ENCODE data around the gene CTDSPL. TPM values are rescaled to one million over a fixed set of nuclear protein-coding genes. Genes with fewer than 3 reads are reported as not detected.

The CTDSPL gene
- total RNA-seq, 2 experiments from 2014 or later = 0.90 to 2.1 TPM

- H3K27ac Mint-ChIP-seq = peak overlapping the region; percentile 1
- no peaks in the 10 kb centered on the region for H3K9me3 Mint-ChIP-seq (ENCODE audit: insufficient read depth)
- ChIA-PET POLR2A (no interaction called here), CTCF (interaction anchor here (0.5 to 4.4 kb wide), 39 partner anchors 8 to 518 kb away, joined by 3 to 44 read pairs (median 4); partner anchors contain the start of gene DLEC1)
- peaks cover 2% of the 10 kb centered on the region for H3K27me3 Mint-ChIP-seq (ENCODE audit: low read depth)
- ATAC-seq (peak; percentile 97), DNase-seq (peak; percentile 82)
- H3K4me1 Mint-ChIP-seq (ENCODE audit: low read depth) = peaks cover 6% of the 10 kb centered on the region
- no peak overlapping the region for H3K4me3 Mint-ChIP-seq
- no peaks in the 10 kb centered on the region for H3K36me3 Mint-ChIP-seq (ENCODE audit: low read depth)
Measured at GRCh38 chr3:37974121-37975083, 112.7 kb downstream of the CTDSPL start.

DNA sequence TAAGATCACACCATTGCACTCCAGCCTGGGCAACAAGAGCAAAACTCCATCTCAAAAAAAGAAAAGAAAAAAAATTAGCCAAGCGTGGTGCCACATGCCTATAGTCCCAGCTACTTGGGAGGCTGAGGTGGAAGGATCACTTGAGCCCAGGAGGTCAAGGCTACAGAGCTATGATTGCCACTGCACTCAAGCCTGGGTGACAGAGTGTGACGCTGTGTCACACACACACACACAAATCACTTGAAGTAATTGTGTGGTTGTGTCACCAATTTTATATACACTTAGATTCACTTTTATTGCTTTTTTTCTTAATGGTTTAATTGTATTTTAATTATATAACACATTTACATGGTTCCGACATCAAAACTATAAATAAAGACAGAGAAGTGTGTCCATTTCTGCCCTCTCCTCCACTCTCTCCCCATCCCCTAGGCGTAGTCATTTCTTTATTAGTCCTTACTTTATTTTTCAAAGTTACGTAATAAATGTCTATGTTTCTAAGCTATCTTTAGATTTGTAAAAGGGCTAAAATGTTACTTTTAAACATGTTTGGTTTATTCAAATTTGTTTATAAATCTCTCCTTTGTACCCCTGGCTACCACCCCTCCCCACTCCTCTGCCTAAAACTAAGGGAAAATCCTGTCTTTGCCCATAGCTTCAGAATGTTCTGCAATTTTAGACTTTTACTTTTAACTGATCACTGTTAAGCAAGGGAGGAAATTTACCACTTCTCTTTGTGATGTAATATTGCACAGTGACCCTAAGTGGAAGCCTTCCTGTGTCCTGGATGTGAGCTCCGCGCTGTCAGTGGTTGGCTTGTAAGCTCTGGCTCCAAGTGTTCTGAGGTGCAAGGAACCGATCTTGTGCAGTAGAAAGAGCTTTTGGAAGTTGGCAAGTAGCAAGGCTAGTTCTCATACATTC is 118.1 kb downstream of the CTDSPL start:
- Mint-ChIP-seq H3K27me3 (ENCODE audit: low read depth) (peaks cover 9% of the 10 kb centered on the region), H3K4me3 (no peak overlapping the region), H3K9me3 (ENCODE audit: insufficient read depth) (no peaks in the 10 kb centered on the region), H3K4me1 (ENCODE audit: low read depth) (peaks cover 3% of the 10 kb centered on the region), H3K27ac (no peak overlapping the region), H3K36me3 (ENCODE audit: low read depth) (no peaks in the 10 kb centered on the region)
- DNase-seq = no peak
- CTCF ChIA-PET = interaction anchor here (0.8 to 1.5 kb wide), 5 partner anchors 12 to 124 kb away, joined by 3 to 11 read pairs (median 3); no protein-coding TSS in a partner anchor
- POLR2A ChIA-PET = interaction anchor here (0.6 kb wide), 3 partner anchors 69 to 318 kb away, joined by 3 read pairs; no protein-coding TSS in a partner anchor
- no peak for ATAC-seq

DNA sequence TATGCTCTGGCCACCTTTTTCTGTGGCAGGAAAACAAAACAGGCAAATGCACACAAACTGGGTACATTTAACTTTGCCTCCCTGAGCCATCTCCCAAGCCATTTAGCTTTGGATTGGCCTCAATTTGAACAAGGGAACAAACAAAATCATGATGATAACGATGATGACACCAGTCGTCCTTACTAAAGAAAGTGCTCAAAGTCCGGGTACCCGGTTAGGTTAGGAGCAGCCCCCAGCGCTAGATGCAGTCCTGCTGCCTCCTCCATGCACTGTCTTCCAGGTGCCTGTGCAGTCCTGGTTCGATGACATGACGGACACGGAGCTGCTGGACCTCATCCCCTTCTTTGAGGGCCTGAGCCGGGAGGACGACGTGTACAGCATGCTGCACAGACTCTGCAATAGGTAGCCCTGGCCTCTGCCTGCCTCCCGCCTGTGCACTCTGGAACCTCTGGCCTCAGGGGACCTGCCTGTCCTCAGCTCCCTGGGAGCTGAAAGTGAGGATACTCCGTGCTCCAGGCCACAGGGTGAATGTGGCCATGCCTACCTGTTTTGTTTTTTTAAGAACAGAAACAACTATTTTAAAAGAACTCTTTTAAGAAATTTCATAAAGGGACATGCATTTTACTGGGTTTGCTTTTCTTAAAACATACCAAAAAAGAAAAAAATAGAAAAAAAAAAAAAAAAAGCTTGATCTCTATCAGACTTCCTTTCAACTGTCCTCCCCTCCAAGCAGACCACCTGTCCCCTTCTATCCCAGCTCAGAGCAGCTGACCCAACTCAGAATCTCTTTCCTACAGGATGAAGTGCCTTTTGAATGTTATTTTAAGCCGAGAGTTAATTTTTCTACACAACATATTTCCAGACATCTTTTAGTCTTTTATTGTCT is 119.0 kb downstream of the CTDSPL start:
- Mint-ChIP-seq H3K27me3 (ENCODE audit: low read depth) (peaks cover 9% of the 10 kb centered on the region), H3K4me1 (ENCODE audit: low read depth) (no peaks in the 10 kb centered on the region), H3K9me3 (ENCODE audit: insufficient read depth) (no peaks in the 10 kb centered on the region), H3K27ac (no peak overlapping the region), H3K4me3 (no peak overlapping the region), H3K36me3 (ENCODE audit: low read depth) (no peaks in the 10 kb centered on the region)
- ATAC-seq = no peak
- DNase-seq = no peak
- POLR2A ChIA-PET = interaction anchor here (0.6 kb wide), 1 partner anchor 70 kb away, joined by 3 read pairs; no protein-coding TSS in a partner anchor
- CTCF ChIA-PET = interaction anchor here (0.8 to 1.5 kb wide), 4 partner anchors 13 to 125 kb away, joined by 3 to 11 read pairs (median 5); no protein-coding TSS in a partner anchor

GRCh38 chr3:37981348-37981664 is 119.6 kb downstream of the CTDSPL start:
- DNase-seq (no peak), ATAC-seq (no peak)
- no peaks in the 10 kb centered on the region for H3K36me3 Mint-ChIP-seq (ENCODE audit: low read depth)
- H3K4me3 Mint-ChIP-seq = no peak overlapping the region
- H3K27ac Mint-ChIP-seq = no peak overlapping the region
- H3K9me3 Mint-ChIP-seq (ENCODE audit: insufficient read depth) = no peaks in the 10 kb centered on the region
- H3K4me1 Mint-ChIP-seq (ENCODE audit: low read depth) = no peaks in the 10 kb centered on the region
- peaks cover 9% of the 10 kb centered on the region for H3K27me3 Mint-ChIP-seq (ENCODE audit: low read depth)
- CTCF ChIA-PET = no interaction called here
- POLR2A ChIA-PET = no interaction called here

GRCh38 chr3:37982331-37982730 is 120.7 kb downstream of the CTDSPL start:
- DNase-seq = no peak
- Mint-ChIP-seq H3K27ac (no peak overlapping the region), H3K9me3 (ENCODE audit: insufficient read depth) (no peaks in the 10 kb centered on the region), H3K4me1 (ENCODE audit: low read depth) (no peaks in the 10 kb centered on the region), H3K4me3 (no peak overlapping the region), H3K27me3 (ENCODE audit: low read depth) (peaks cover 9% of the 10 kb centered on the region), H3K36me3 (ENCODE audit: low read depth) (no peaks in the 10 kb centered on the region)
- POLR2A ChIA-PET = interaction anchor here (0.8 kb wide), 1 partner anchor 15 kb away, joined by 3 read pairs; no protein-coding TSS in a partner anchor
- no peak for ATAC-seq
- CTCF ChIA-PET = interaction anchor here (0.7 to 1.7 kb wide), 3 partner anchors 7 to 21 kb away, joined by 3 to 4 read pairs (median 3); no protein-coding TSS in a partner anchor

DNA sequence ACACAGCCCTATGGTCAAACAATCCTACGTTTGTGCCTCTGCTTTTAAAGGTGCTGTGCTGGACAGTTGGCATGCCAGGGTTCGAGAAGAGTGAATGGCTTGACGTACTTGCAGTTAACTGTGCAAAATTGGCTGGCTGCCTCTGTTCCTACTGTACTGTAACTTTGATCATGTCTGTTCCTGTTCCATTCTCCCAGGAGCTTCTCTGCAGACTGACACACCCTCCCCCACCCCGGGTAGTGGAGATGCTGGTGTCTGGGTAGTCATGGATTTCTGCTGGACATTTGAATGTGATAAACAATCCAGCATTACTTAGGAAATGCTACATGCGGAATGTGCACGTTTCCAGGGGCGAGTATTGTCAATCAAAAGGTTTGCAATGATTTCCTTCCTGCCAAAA is 122.4 kb downstream of the CTDSPL start:
- ATAC-seq (no peak), DNase-seq (no peak)
- no peaks in the 10 kb centered on the region for H3K4me1 Mint-ChIP-seq (ENCODE audit: low read depth)
- H3K4me3 Mint-ChIP-seq = no peak overlapping the region
- no peaks in the 10 kb centered on the region for H3K9me3 Mint-ChIP-seq (ENCODE audit: insufficient read depth)
- POLR2A ChIA-PET = no interaction called here
- H3K36me3 Mint-ChIP-seq (ENCODE audit: low read depth) = no peaks in the 10 kb centered on the region
- H3K27ac Mint-ChIP-seq = no peak overlapping the region
- CTCF ChIA-PET = interaction anchor here (0.8 to 3.3 kb wide), 4 partner anchors 10 to 20 kb away, joined by 3 to 21 read pairs (median 4); no protein-coding TSS in a partner anchor
- peaks cover 8% of the 10 kb centered on the region for H3K27me3 Mint-ChIP-seq (ENCODE audit: low read depth)

GRCh38 chr3:37984596-37984995 is 122.9 kb downstream of the CTDSPL start:
- no peak for DNase-seq
- ChIA-PET CTCF (interaction anchor here (1.6 to 3.3 kb wide), 2 partner anchors 10 to 17 kb away, joined by 4 to 21 read pairs; no protein-coding TSS in a partner anchor), POLR2A (no interaction called here)
- ATAC-seq = no peak
- no peaks in the 10 kb centered on the region for H3K36me3 Mint-ChIP-seq (ENCODE audit: low read depth)
- H3K4me1 Mint-ChIP-seq (ENCODE audit: low read depth) = no peaks in the 10 kb centered on the region
- no peak overlapping the region for H3K4me3 Mint-ChIP-seq
- no peak overlapping the region for H3K27ac Mint-ChIP-seq
- peaks cover 7% of the 10 kb centered on the region for H3K27me3 Mint-ChIP-seq (ENCODE audit: low read depth)
- H3K9me3 Mint-ChIP-seq (ENCODE audit: insufficient read depth) = no peaks in the 10 kb centered on the region

- POLR2A ChIA-PET = no interaction called here
- peaks cover 3% of the 10 kb centered on the region for H3K27me3 Mint-ChIP-seq (ENCODE audit: low read depth)
Measured at GRCh38 chr3:37985637-37986320, 124.1 kb downstream of the CTDSPL start.

DNA sequence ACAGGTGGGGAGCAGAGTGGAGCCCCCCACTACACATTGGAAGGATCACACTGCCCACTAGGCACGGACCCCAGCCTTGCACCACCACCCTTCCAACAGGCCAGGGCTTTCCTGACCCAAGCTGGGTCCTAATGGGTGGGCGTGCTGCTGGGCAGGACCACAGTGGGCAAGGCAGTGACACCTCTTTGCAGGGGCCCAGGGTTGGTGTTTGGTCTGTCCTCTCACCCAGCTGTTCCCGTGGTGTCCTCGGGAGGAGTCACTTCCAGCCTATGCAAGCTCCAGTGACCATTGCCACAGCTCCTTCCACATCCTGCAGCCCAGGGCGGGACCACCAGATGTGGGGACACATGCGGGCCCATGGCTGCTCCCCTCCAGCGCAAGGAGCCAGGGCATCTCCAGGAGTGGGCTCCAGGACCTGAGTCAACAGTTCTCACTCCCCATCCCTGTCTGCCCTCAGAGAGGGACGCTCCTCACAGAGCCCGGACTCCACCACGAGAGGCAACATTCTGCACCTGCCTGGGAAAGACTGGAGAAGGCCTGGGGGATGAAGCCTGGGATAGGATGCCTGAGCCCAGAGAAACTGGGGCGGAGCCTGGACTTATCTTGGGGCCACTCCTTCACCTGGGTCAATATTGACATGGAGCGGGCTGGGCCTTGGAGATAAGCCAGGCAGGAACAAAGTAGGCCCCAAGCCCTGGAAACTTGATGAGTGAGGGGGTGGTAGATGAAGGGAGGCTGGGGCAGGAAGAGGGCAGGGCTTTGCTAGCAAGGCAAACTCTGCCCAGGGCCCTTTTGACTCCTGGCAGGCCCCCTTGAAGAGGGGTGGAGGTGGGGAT is 125.0 kb downstream of the CTDSPL start:
- CTCF ChIA-PET = interaction anchor here (0.6 to 3.3 kb wide), 4 partner anchors 12 to 131 kb away, joined by 3 to 21 read pairs (median 4); no protein-coding TSS in a partner anchor

More at GRCh38 chr3:37985637-37986320, 124.1 kb downstream of the CTDSPL start:
- Mint-ChIP-seq H3K36me3 (ENCODE audit: low read depth) (no peaks in the 10 kb centered on the region), H3K9me3 (ENCODE audit: insufficient read depth) (no peaks in the 10 kb centered on the region), H3K4me1 (ENCODE audit: low read depth) (no peaks in the 10 kb centered on the region), H3K27ac (no peak overlapping the region), H3K4me3 (no peak overlapping the region)
- DNase-seq (no peak), ATAC-seq (no peak)
- CTCF ChIA-PET = interaction anchor here (1.2 to 3.3 kb wide), 3 partner anchors 11 to 130 kb away, joined by 4 to 21 read pairs (median 4); no protein-coding TSS in a partner anchor

DNA sequence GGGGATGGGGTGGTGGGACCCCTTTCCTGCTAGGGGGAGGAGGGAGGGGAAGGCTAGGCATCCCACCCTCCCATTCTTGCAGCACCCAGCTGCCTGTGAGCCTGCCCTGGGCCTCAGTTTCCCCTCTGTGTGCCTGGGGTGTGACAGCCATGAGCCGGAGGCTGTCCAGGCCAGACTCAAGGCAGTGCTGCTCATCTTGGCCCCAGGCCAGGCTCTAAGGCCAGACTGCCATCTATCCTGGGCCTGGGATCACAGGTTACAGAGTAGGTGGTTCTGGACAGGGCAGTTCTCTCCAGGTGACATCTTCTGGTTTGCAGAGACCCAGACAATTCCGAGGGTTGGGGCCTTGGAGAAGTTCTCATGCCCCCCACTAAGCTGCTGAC is 125.6 kb downstream of the CTDSPL start:
- H3K4me1 Mint-ChIP-seq (ENCODE audit: low read depth) = no peaks in the 10 kb centered on the region
- DNase-seq (no peak), ATAC-seq (no peak)
- H3K9me3 Mint-ChIP-seq (ENCODE audit: insufficient read depth) = no peaks in the 10 kb centered on the region
- H3K27me3 Mint-ChIP-seq (ENCODE audit: low read depth) = peaks cover 3% of the 10 kb centered on the region
- ChIA-PET POLR2A (no interaction called here), CTCF (no interaction called here)
- H3K36me3 Mint-ChIP-seq (ENCODE audit: low read depth) = no peaks in the 10 kb centered on the region
- H3K4me3 Mint-ChIP-seq = no peak overlapping the region
- H3K27ac Mint-ChIP-seq = no peak overlapping the region

More for the DNA sequence above, 125.0 kb downstream of the CTDSPL start:
- no peaks in the 10 kb centered on the region for H3K4me1 Mint-ChIP-seq (ENCODE audit: low read depth)
- ATAC-seq = no peak
- H3K36me3 Mint-ChIP-seq (ENCODE audit: low read depth) = no peaks in the 10 kb centered on the region
- H3K4me3 Mint-ChIP-seq = no peak overlapping the region
- DNase-seq = no peak
- POLR2A ChIA-PET = no interaction called here
- no peaks in the 10 kb centered on the region for H3K9me3 Mint-ChIP-seq (ENCODE audit: insufficient read depth)
- H3K27ac Mint-ChIP-seq = no peak overlapping the region
- H3K27me3 Mint-ChIP-seq (ENCODE audit: low read depth) = no peaks in the 10 kb centered on the region

Measured in activated CD8-positive, alpha-beta T cell treated with anti-CD3 and anti-CD28 coated beads, Interleukin-2, amount 10 ng/mL, durations not matched to agents 7 days and 5 days (primary cell).